Measurements from ENCODE around the gene OR13H1. TPM values are rescaled to one million over a fixed set of nuclear protein-coding genes. Genes with fewer than 3 reads are reported as not detected.
"Not testable (repeated sequence)": the region's sequence is repeated elsewhere in the genome, so short reads cannot be mapped to it uniquely, and the experiment has no call there.

Gene OR13H1
- total RNA-seq (2021): not detected in 2 replicates
- long read RNA-seq: 0 reads

GRCh38 chrX:131543774-131544173 is at the start of gene OR13H1:
TSS of gene OR13H1 (plus strand) at chrX:131544074. CDS start at chrX:131544074, 0 bp downstream.
- no peak within 1 kb of the TSS for H4K91ac ChIP-seq (ENCODE audit: insufficient read length, low read depth, low read length)
- no peak within 1 kb of the TSS for H2BK12ac ChIP-seq (ENCODE audit: insufficient read length, low read depth, low read length)
- H4K20me1 ChIP-seq (ENCODE audit: control insufficient read depth, insufficient read depth, insufficient read length): no peaks in the 10 kb centered on the region
- H4K8ac ChIP-seq (replicated peaks; ENCODE audit: insufficient read length, low read depth, low read length): no peak within 1 kb of the TSS
- no peak within 1 kb of the TSS for H3K4me3 Mint-ChIP-seq
- no peaks in the 10 kb centered on the region for H3K27me3 ChIP-seq (ENCODE audit: insufficient read depth, low read length)
- no peaks in the 10 kb centered on the region for H3K9me3 ChIP-seq (ENCODE audit: control insufficient read depth, low read depth, low read length)
- H3K4ac ChIP-seq (ENCODE audit: low read depth, low read length): no peak within 1 kb of the TSS
- no peak within 1 kb of the TSS for H2BK20ac ChIP-seq (ENCODE audit: low read depth, low read length, poor library complexity, severe bottlenecking)
- H3K23me2 ChIP-seq (ENCODE audit: insufficient read length, low read depth, low read length, poor library complexity, severe bottlenecking): no peaks in the 10 kb centered on the region
- WGBS (ENCODE audit: extremely low coverage, insufficient read length, low lambda C conversion rate): no CpG with 5 or more reads among the region's 1 CpG
- H3K9me3 Mint-ChIP-seq: no peaks in the 10 kb centered on the region
- H2AK5ac ChIP-seq (ENCODE audit: insufficient read length, low read length): no peak within 1 kb of the TSS
- no peak within 1 kb of the TSS for H3T11ph ChIP-seq (ENCODE audit: low read length)
- H3K27me3 Mint-ChIP-seq (ENCODE audit: low read depth): no peaks in the 10 kb centered on the region
- no peak within 1 kb of the TSS for H3K27ac ChIP-seq (ENCODE audit: insufficient read length, low read depth, low read length)
- no peak within 1 kb of the TSS for H3K4me2 ChIP-seq (ENCODE audit: insufficient read depth, insufficient read length, low read length)
- no peak within 1 kb of the TSS for H3K56ac ChIP-seq (ENCODE audit: insufficient read length, low read depth, low read length)
- no peak for TF ChIP-seq CTCF (conservative IDR thresholded peaks at IDR 0.05)
- H3K36me3 Mint-ChIP-seq (ENCODE audit: insufficient read depth in 1 of 3, low read depth in 3 of 3): peaks cover 0 to 23% (median 7%) of the 10 kb centered on the region in 3 experiments; a peak in 3 of 7 replicates
- H3K14ac ChIP-seq (ENCODE audit: insufficient read depth, low read length): no peak within 1 kb of the TSS
- H3K4me1 ChIP-seq (ENCODE audit: insufficient read depth, low read length): no peaks in the 10 kb centered on the region
- no peak within 1 kb of the TSS for H2BK120ac ChIP-seq (ENCODE audit: low read depth, low read length, poor library complexity, severe bottlenecking)
- H3K4me1 Mint-ChIP-seq: peaks cover 3 to 12% of the 10 kb centered on the region in 2 experiments; a peak in 3 of 4 replicates
- no peak within 1 kb of the TSS for H3K18ac ChIP-seq (ENCODE audit: insufficient read length, low read depth, low read length)
- no peak within 1 kb of the TSS for H3K27ac Mint-ChIP-seq
- no peak within 1 kb of the TSS for H2BK15ac ChIP-seq (ENCODE audit: low read depth, low read length)
- H2AFZ ChIP-seq (ENCODE audit: low read length): no peak within 1 kb of the TSS
- H4K5ac ChIP-seq (ENCODE audit: insufficient read length, low read depth, low read length): no peak within 1 kb of the TSS
- H2BK5ac ChIP-seq (ENCODE audit: insufficient read length, low read length): no peak within 1 kb of the TSS
- no peak for DNase-seq
- H3K9ac ChIP-seq (ENCODE audit: extremely low read depth, insufficient read length, low read length): no peak within 1 kb of the TSS
- H3K79me1 ChIP-seq (ENCODE audit: insufficient read depth, low read depth, low read length, poor library complexity, severe bottlenecking): no peaks in the 10 kb centered on the region
- H3K79me2 ChIP-seq (ENCODE audit: insufficient read depth, low read length): no peaks in the 10 kb centered on the region
- no peak within 1 kb of the TSS for H3K23ac ChIP-seq (ENCODE audit: insufficient read length, low read depth, low read length)

GRCh38 chrX:131501556-131501955 is 42.3 kb upstream of the OR13H1 start:
- H4K5ac ChIP-seq (ENCODE audit: insufficient read length, low read depth, low read length); H3K79me2 ChIP-seq (ENCODE audit: insufficient read depth, low read length); H2AFZ ChIP-seq (ENCODE audit: low read length); H3K27me3 Mint-ChIP-seq (ENCODE audit: low read depth); H2AK5ac ChIP-seq (ENCODE audit: insufficient read length, low read length); H3K27ac Mint-ChIP-seq; H3T11ph ChIP-seq (ENCODE audit: low read length); H2BK15ac ChIP-seq (ENCODE audit: low read depth, low read length); H2BK12ac ChIP-seq (ENCODE audit: insufficient read length, low read depth, low read length); H3K79me1 ChIP-seq (ENCODE audit: insufficient read depth, low read depth, low read length, poor library complexity, severe bottlenecking); H3K4me2 ChIP-seq (ENCODE audit: insufficient read depth, insufficient read length, low read length); H3K9ac ChIP-seq (ENCODE audit: extremely low read depth, insufficient read length, low read length); H4K20me1 ChIP-seq (ENCODE audit: control insufficient read depth, insufficient read depth, insufficient read length); H3K4me1 Mint-ChIP-seq; H3K23me2 ChIP-seq (ENCODE audit: insufficient read length, low read depth, low read length, poor library complexity, severe bottlenecking); DNase-seq; H4K91ac ChIP-seq (ENCODE audit: insufficient read length, low read depth, low read length); H3K56ac ChIP-seq (ENCODE audit: insufficient read length, low read depth, low read length); H3K9me3 ChIP-seq (ENCODE audit: control insufficient read depth, low read depth, low read length); H3K4me3 Mint-ChIP-seq; H3K4ac ChIP-seq (ENCODE audit: low read depth, low read length); H3K18ac ChIP-seq (ENCODE audit: insufficient read length, low read depth, low read length); H2BK5ac ChIP-seq (ENCODE audit: insufficient read length, low read length); H3K14ac ChIP-seq (ENCODE audit: insufficient read depth, low read length); H3K27ac ChIP-seq (ENCODE audit: insufficient read length, low read depth, low read length); H3K4me1 ChIP-seq (ENCODE audit: insufficient read depth, low read length); H3K9me3 Mint-ChIP-seq; H2BK120ac ChIP-seq (ENCODE audit: low read depth, low read length, poor library complexity, severe bottlenecking); H3K27me3 ChIP-seq (ENCODE audit: insufficient read depth, low read length); H3K23ac ChIP-seq (ENCODE audit: insufficient read length, low read depth, low read length); H4K8ac ChIP-seq (replicated peaks; ENCODE audit: insufficient read length, low read depth, low read length); H2BK20ac ChIP-seq (ENCODE audit: low read depth, low read length, poor library complexity, severe bottlenecking): not testable (repeated sequence)
- H3K36me3 Mint-ChIP-seq (ENCODE audit: insufficient read depth in 1 of 3, low read depth in 3 of 3): peaks cover 8 to 13% (median 9%) of the 10 kb centered on the region in 3 experiments
- no CpG with 5 or more reads among the region's 5 CpGs for WGBS (ENCODE audit: extremely low coverage, insufficient read length, low lambda C conversion rate)
